ENCODE measurements around the gene VPS13C.

Gene VPS13C

DNA sequence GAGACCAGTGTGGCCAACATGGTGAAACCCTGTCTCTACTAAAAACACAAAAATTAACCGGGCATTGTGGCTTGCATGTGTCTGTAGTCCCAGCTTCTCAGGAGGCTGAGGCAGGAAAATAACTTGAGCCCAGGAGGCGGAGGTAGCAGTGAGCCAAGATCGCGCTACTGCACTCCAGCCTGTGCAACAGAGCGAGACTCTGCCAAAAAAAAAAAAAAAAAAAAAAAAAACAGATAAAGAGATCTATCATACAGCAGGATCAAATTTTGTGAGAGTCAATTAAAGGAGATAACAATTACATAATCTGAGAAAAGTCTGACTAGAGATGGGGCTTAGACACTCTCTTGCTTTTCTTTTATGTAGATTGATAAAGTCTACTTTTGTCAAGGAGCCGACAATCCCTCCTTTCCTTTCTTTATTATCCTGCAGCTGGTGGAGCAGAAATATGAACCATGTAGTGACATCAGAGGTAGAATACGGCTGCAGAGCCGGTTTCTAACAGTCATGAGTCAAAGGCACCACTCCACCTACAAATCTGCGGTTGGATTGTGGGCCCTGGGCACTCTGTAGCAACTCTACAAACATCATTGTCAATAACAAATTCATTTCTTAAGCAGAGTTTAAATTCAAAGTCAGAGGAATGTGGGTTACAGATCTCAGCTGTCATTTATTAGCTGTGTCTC lies 15.5 kb upstream of the VPS13C start:
- peak; percentile 66 for DNase-seq (ENCODE audit: low read depth)
- no peak overlapping the region for H3K4me3 ChIP-seq (replicated peaks; ENCODE audit: low read depth, low read length)
- TF ChIP-seq, protein P1, sequence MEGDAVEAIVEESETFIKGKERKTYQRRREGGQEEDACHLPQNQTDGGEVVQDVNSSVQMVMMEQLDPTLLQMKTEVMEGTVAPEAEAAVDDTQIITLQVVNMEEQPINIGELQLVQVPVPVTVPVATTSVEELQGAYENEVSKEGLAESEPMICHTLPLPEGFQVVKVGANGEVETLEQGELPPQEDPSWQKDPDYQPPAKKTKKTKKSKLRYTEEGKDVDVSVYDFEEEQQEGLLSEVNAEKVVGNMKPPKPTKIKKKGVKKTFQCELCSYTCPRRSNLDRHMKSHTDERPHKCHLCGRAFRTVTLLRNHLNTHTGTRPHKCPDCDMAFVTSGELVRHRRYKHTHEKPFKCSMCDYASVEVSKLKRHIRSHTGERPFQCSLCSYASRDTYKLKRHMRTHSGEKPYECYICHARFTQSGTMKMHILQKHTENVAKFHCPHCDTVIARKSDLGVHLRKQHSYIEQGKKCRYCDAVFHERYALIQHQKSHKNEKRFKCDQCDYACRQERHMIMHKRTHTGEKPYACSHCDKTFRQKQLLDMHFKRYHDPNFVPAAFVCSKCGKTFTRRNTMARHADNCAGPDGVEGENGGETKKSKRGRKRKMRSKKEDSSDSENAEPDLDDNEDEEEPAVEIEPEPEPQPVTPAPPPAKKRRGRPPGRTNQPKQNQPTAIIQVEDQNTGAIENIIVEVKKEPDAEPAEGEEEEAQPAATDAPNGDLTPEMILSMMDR (IDR thresholded peaks at IDR 0.05; ENCODE audit: low read length, missing control alignments) = no peak

- DNase-seq (ENCODE audit: low read depth) = peak; percentile 78
- no peak overlapping the region for H3K4me3 ChIP-seq (replicated peaks; ENCODE audit: low read depth, low read length)
- TF ChIP-seq, protein P1 (IDR thresholded peaks at IDR 0.05; ENCODE audit: low read length, missing control alignments) = peak; percentile 63
Measured at GRCh38 chr15:62071711-62072308, 11.6 kb upstream of the VPS13C start.

- DNase-seq (ENCODE audit: low read depth) = no peak
- TF ChIP-seq, protein P1 (IDR thresholded peaks at IDR 0.05; ENCODE audit: low read length, missing control alignments) = no peak
- H3K4me3 ChIP-seq (replicated peaks; ENCODE audit: low read depth, low read length) = no peak overlapping the region
Measured at GRCh38 chr15:62069551-62069950, 9.3 kb upstream of the VPS13C start.

- peak overlapping the region; percentile 47 for H3K4me3 ChIP-seq (replicated peaks; ENCODE audit: low read depth, low read length)
- TF ChIP-seq, protein P1 (IDR thresholded peaks at IDR 0.05; ENCODE audit: low read length, missing control alignments) = no peak
- DNase-seq (ENCODE audit: low read depth) = peak; percentile 37
Measured at GRCh38 chr15:62068810-62069167, 8.5 kb upstream of the VPS13C start.

DNA sequence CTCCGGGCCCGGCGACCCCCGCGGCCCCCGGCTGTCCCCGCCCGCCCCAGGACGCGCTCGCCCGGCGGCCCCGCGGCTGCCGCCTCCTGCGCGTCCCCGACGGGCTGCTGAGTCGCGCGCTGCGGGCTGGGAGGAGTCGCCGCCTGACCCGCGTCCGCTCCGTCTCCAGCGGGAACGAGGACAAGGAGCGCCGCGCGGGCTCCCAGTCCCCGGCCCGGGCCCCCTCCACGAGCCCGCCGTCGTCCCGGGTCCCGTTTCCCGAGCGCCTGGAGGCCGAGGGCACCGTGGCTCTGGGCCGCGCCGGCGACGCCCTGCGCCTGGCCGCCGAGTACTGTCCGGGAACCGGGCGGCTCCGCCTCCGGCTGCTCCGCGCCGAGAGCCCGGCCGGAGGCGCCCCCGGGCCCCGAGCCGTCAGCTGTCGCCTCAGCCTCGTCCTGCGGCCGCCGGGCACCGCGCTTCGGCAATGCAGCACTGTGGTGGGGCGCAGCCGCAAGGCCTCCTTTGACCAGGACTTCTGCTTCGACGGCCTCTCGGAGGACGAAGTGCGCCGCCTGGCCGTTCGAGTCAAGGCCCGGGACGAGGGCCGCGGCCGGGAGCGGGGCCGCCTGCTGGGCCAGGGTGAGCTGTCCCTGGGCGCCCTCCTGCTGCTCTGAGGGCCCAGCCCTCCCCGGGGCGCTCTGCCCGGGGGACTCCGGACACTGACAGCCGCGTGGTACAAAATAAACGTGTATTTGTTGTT lies 8.0 kb upstream of the VPS13C start:
- peak overlapping the region; percentile 47 for H3K4me3 ChIP-seq (replicated peaks; ENCODE audit: low read depth, low read length)
- TF ChIP-seq, protein P1 (IDR thresholded peaks at IDR 0.05; ENCODE audit: low read length, missing control alignments) = peak; percentile 1
- peak; percentile 53 for DNase-seq (ENCODE audit: low read depth)

DNA sequence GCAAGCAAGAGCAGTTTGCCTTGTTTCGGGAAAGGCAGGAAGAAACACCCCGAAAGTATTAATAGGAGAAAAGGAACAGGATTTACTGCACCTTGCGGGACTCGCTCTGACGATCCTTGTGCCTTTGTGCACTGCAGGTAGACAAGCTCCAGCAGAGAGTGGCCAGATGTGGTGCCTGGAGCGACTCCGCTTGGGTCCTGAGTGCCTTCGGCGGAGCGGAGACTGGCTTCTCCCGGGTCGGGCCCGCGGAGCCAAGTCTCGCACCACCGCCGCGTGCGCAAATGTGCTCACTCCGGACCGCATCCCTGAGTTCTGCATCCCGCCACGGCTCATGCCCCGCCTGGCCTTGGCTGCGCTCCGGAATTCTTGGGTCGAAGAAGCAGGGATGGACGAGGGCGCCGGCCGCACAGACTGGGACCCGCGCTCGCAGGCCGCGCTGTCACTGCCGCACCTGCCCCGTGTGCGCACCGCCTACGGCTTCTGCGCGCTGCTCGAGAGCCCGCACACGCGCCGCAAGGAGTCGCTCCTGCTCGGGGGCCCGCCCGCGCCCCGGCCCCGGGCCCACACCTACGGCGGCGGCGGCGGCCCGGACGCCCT lies 7.3 kb upstream of the VPS13C start:
- peak; percentile 31 for DNase-seq (ENCODE audit: low read depth)
- TF ChIP-seq, protein P1 (IDR thresholded peaks at IDR 0.05; ENCODE audit: low read length, missing control alignments) = no peak
- H3K4me3 ChIP-seq (replicated peaks; ENCODE audit: low read depth, low read length) = peak overlapping the region; percentile 65

Data from fibroblast of pulmonary artery (primary cell).